SK-N-SH treated with all-trans-retinoic acid at 6 μM for 48 hours (cell line): ENCODE measurements around the gene TEX35.
A peak's percentile ranks its signal among the peaks of the same experiment; 100 is the strongest.

Experiments used
- ATAC-seq: fragments of 200-7000 bp; cut with Tn5 transposase; 3 replicates; pipeline ENCODE4 v1.9.1; 2020; ENCODE audit warnings: mild to moderate bottlenecking, moderate library complexity
- ARNTL ChIP-seq: fragments of 450-650 bp; formaldehyde crosslinking; IDR thresholded peaks from 2 replicates; pipeline ENCODE4 v1.5.0; 2020; ENCODE audit warnings: low read depth, mild to moderate bottlenecking, moderate library complexity, borderline replicate concordance
- BACH2 ChIP-seq: fragments of 250-450 bp; sonication (Bioruptor Pico); IDR thresholded peaks from 2 replicates; pipeline ENCODE4 v1.9.0; 2021; ENCODE audit warnings: mild to moderate bottlenecking, borderline replicate concordance
- ESRRG ChIP-seq: fragments of 250-450 bp; sonication (Bioruptor Pico); IDR thresholded peaks from 2 replicates; pipeline ENCODE4 v1.6.1; 2021; ENCODE audit warnings: mild to moderate bottlenecking
- GLIS3 ChIP-seq: fragments of 250-450 bp; sonication (Bioruptor Pico); IDR thresholded peaks from 2 replicates; pipeline ENCODE4 v1.5.0; 2020; ENCODE audit warnings: mild to moderate bottlenecking, moderate library complexity
- ISL1 ChIP-seq: fragments of 250-450 bp; sonication (Bioruptor Pico); IDR thresholded peaks from 2 replicates; pipeline ENCODE4 v2.1.2; 2022; ENCODE audit warnings: mild to moderate bottlenecking, moderate library complexity
- OSR1 ChIP-seq: fragments of 250-450 bp; sonication (Bioruptor Pico); IDR thresholded peaks from 2 replicates; pipeline ENCODE4 v1.8.0; 2022; ENCODE audit warnings: moderate library complexity, mild to moderate bottlenecking, inconsistent platforms
- PPARA ChIP-seq: fragments of 250-450 bp; sonication (Bioruptor Pico); IDR thresholded peaks from 2 replicates; pipeline ENCODE4 v1.5.0; 2020; ENCODE audit warnings: mild to moderate bottlenecking, borderline replicate concordance
- RARB ChIP-seq: fragments of 250-450 bp; sonication (Bioruptor Pico); IDR thresholded peaks from 2 replicates; pipeline ENCODE4 v1.8.0; 2021; ENCODE audit warnings: mild to moderate bottlenecking, moderate library complexity
- SNAI2 ChIP-seq: fragments of 250-450 bp; sonication (Bioruptor Pico); IDR thresholded peaks from 2 replicates; pipeline ENCODE4 v1.5.0; 2020; ENCODE audit warnings: mild to moderate bottlenecking, moderate library complexity
- TCF4 ChIP-seq: fragments of 250-450 bp; sonication (Bioruptor Pico); IDR thresholded peaks from 2 replicates; pipeline ENCODE4 v1.8.0; 2021; ENCODE audit warnings: mild to moderate bottlenecking, moderate library complexity, borderline replicate concordance
- ZC3H10 ChIP-seq: fragments of 250-450 bp; sonication (Bioruptor Pico); IDR thresholded peaks from 2 replicates; pipeline ENCODE4 v1.5.1; 2021; ENCODE audit warnings: mild to moderate bottlenecking, moderate library complexity
- ZFP3 ChIP-seq: fragments of 250-450 bp; sonication (Bioruptor Pico); IDR thresholded peaks from 2 replicates; pipeline ENCODE4 v1.5.0; 2020; ENCODE audit warnings: mild to moderate bottlenecking, moderate library complexity
- ZFP30 ChIP-seq: fragments of 450-650 bp; formaldehyde crosslinking; IDR thresholded peaks from 2 replicates; pipeline ENCODE4 v1.5.0; 2022; ENCODE audit warnings: mild to moderate bottlenecking, moderate library complexity
- ZNF565 ChIP-seq: fragments of 450-650 bp; formaldehyde crosslinking; conservative IDR thresholded peaks from 2 replicates; pipeline ENCODE4 v1.5.0; 2020; ENCODE audit warnings: low read depth, mild to moderate bottlenecking, moderate library complexity
- ZNF70 ChIP-seq: fragments of 450-650 bp; formaldehyde crosslinking; IDR thresholded peaks from 2 replicates; pipeline ENCODE4 v1.5.0; 2020; ENCODE audit warnings: mild to moderate bottlenecking, moderate library complexity
- ZNF8 ChIP-seq: fragments of 450-650 bp; formaldehyde crosslinking; IDR thresholded peaks from 2 replicates; pipeline ENCODE4 v1.5.0; 2020; ENCODE audit warnings: mild to moderate bottlenecking, moderate library complexity
- TF ChIP-seq, protein P1 (sequence below): fragments of 250-450 bp; sonication (Bioruptor Pico); IDR thresholded peaks from 2 replicates; pipeline ENCODE4 v1.8.0; 2021; ENCODE audit warnings: low read depth, mild to moderate bottlenecking, moderate library complexity, borderline replicate concordance
- TF ChIP-seq, protein P2 (sequence below): fragments of 250-450 bp; sonication (Bioruptor Pico); IDR thresholded peaks from 2 replicates; pipeline ENCODE4 v1.5.0; 2020; ENCODE audit warnings: mild to moderate bottlenecking, moderate library complexity
- TF ChIP-seq, protein P3 (sequence below): fragments of 250-450 bp; sonication (Bioruptor Pico); IDR thresholded peaks from 2 replicates; pipeline ENCODE4 v1.5.1; 2021; ENCODE audit warnings: mild to moderate bottlenecking, moderate library complexity
- TF ChIP-seq, protein P4 (sequence below): fragments of 250-450 bp; sonication (Bioruptor Pico); IDR thresholded peaks from 2 replicates; pipeline ENCODE4 v1.5.1; 2020; ENCODE audit warnings: low read depth, mild to moderate bottlenecking, moderate library complexity

Gene TEX35

DNA sequence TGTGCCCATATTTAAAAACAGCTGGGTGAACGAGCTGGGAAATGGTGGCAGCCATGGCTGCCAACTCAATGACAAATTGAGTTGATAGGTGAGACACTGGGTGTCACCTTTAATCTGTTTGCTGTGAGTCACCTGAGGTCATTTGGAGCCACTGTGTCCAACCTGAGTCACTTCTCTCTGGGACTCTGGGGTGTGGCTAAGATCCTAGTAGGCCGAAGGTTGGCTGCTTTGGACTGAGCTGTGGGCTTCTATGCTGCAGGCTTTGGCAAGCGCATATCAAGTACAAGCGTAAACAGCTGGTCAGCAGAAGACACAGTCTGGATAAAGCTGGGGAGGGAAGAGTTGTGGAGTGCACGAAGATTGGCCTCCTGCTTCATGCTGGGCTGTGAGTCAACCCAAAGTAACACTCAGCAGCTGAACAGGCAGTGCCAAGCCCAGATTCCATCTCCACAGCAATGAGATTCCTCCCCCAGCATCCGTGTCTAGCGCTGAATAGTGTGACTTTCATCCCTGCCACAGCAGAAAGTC is 24.0 kb downstream of the TEX35 start:
- ATAC-seq = peak; percentile 74
- no peak for TF ChIP-seq ARNTL (CRISPR knock-in tag)
- no peak for TF ChIP-seq OSR1 (CRISPR knock-in tag)
- TF ChIP-seq ZC3H10 (CRISPR knock-in tag) = no peak
- TF ChIP-seq ZNF8 (CRISPR knock-in tag) = no peak
- TF ChIP-seq, protein P1, sequence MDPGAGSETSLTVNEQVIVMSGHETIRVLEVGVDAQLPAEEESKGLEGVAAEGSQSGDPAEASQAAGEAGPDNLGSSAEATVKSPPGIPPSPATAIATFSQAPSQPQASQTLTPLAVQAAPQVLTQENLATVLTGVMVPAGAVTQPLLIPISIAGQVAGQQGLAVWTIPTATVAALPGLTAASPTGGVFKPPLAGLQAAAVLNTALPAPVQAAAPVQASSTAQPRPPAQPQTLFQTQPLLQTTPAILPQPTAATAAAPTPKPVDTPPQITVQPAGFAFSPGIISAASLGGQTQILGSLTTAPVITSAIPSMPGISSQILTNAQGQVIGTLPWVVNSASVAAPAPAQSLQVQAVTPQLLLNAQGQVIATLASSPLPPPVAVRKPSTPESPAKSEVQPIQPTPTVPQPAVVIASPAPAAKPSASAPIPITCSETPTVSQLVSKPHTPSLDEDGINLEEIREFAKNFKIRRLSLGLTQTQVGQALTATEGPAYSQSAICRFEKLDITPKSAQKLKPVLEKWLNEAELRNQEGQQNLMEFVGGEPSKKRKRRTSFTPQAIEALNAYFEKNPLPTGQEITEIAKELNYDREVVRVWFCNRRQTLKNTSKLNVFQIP (CRISPR knock-in tag) = no peak
- TF ChIP-seq SNAI2 (CRISPR knock-in tag) = no peak
- no peak for TF ChIP-seq BACH2 (CRISPR knock-in tag)
- TF ChIP-seq, all 23 proteins: peak for 0

DNA sequence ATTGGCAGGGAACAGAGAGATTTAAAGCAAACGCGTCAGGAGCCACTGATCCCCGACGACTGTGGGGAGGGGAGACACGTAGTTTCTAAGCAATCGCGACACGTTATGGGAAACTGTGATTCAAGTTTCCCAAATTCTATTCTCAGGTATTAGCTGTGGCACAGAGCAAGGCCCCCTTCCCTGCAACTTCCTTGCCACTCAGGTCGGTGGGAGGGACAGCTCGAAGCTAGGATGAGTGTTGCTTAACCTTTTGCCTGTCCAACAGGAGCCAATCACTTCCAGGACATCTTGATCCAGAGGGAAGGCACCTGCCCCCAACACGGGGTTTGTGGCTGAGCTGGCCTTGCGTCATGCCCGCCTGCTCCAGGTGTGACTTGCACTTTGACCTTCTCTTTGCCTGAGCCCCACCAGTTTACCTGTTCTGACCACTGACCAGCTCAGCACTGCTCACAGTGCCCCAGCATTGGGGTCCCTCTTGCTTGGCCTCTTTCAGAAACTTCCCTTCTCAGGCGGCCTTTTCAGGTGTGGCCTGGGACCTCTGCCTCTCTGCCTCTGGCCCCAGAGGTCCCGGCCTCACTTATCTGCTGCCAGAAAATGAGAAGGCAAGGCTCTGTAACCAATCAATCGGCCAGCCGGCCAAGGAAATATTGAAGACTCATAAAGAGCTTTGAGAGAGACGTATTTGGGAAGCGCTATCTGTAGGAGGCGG is 24.6 kb downstream of the TEX35 start:
- TF ChIP-seq ZNF565 (no peak), RARB (CRISPR knock-in tag) (no peak), ZFP30 (CRISPR knock-in tag) (no peak), TCF4 (no peak), ZC3H10 (CRISPR knock-in tag) (no peak), ZFP3 (CRISPR knock-in tag) (no peak), ISL1 (CRISPR knock-in tag) (no peak), PPARA (no peak), ZNF70 (CRISPR knock-in tag) (no peak), GLIS3 (no peak), ESRRG (CRISPR knock-in tag) (no peak), ARNTL (CRISPR knock-in tag) (no peak), SNAI2 (CRISPR knock-in tag) (no peak), BACH2 (CRISPR knock-in tag) (no peak)
- TF ChIP-seq, protein P1 (CRISPR knock-in tag) = no peak
- TF ChIP-seq, protein P2, sequence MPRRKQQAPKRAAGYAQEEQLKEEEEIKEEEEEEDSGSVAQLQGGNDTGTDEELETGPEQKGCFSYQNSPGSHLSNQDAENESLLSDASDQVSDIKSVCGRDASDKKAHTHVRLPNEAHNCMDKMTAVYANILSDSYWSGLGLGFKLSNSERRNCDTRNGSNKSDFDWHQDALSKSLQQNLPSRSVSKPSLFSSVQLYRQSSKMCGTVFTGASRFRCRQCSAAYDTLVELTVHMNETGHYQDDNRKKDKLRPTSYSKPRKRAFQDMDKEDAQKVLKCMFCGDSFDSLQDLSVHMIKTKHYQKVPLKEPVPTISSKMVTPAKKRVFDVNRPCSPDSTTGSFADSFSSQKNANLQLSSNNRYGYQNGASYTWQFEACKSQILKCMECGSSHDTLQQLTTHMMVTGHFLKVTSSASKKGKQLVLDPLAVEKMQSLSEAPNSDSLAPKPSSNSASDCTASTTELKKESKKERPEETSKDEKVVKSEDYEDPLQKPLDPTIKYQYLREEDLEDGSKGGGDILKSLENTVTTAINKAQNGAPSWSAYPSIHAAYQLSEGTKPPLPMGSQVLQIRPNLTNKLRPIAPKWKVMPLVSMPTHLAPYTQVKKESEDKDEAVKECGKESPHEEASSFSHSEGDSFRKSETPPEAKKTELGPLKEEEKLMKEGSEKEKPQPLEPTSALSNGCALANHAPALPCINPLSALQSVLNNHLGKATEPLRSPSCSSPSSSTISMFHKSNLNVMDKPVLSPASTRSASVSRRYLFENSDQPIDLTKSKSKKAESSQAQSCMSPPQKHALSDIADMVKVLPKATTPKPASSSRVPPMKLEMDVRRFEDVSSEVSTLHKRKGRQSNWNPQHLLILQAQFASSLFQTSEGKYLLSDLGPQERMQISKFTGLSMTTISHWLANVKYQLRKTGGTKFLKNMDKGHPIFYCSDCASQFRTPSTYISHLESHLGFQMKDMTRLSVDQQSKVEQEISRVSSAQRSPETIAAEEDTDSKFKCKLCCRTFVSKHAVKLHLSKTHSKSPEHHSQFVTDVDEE (CRISPR knock-in tag) = no peak
- TF ChIP-seq, protein P3, sequence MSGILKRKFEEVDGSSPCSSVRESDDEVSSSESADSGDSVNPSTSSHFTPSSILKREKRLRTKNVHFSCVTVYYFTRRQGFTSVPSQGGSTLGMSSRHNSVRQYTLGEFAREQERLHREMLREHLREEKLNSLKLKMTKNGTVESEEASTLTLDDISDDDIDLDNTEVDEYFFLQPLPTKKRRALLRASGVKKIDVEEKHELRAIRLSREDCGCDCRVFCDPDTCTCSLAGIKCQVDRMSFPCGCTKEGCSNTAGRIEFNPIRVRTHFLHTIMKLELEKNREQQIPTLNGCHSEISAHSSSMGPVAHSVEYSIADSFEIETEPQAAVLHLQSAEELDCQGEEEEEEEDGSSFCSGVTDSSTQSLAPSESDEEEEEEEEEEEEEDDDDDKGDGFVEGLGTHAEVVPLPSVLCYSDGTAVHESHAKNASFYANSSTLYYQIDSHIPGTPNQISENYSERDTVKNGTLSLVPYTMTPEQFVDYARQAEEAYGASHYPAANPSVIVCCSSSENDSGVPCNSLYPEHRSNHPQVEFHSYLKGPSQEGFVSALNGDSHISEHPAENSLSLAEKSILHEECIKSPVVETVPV (CRISPR knock-in tag) = no peak
- TF ChIP-seq, protein P4, sequence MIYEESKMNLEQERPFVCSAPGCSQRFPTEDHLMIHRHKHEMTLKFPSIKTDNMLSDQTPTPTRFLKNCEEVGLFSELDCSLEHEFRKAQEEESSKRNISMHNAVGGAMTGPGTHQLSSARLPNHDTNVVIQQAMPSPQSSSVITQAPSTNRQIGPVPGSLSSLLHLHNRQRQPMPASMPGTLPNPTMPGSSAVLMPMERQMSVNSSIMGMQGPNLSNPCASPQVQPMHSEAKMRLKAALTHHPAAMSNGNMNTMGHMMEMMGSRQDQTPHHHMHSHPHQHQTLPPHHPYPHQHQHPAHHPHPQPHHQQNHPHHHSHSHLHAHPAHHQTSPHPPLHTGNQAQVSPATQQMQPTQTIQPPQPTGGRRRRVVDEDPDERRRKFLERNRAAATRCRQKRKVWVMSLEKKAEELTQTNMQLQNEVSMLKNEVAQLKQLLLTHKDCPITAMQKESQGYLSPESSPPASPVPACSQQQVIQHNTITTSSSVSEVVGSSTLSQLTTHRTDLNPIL = no peak
- TF ChIP-seq, all 23 proteins: peak for 0
- ATAC-seq = no peak

DNA sequence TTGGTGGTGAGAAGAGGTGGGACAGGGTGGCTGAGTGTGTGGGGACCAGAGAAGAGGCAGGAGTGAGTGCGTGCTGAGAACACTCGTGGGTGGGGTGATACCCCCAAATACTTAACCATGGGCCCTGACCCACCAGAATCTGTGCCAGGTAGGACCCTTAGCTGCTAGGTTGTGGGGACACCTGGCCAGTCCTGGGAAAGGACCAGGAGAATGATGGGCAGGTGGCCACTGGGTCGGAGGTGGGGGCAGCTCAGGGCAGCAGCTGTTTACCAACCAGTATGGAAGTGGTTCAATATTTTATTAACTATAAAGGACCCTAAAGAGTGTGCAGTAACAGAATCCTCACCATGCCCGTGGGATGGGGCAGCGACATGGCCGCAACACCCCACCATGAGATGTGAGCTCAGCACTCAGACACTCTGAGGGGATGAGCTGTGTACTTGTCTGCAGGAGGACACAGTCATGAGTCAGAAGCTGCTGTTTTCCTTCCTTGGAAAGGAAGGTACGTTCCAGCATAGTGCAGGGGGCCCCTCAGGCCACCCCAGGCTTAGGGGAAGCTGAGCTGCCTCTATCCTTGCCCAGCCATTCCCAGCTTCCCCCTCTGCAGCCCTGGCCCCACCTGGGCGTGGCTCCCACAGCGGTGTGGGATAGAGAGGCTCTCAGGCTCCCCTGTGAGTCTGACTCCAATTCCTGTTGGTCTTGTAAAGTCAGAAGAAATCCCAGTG is 25.4 kb downstream of the TEX35 start:
- ATAC-seq = peak; percentile 13; the same call in 2 of the 3 replicates
- TF ChIP-seq, protein P1 (CRISPR knock-in tag) = no peak
- TF ChIP-seq ISL1 (CRISPR knock-in tag) (no peak), GLIS3 (no peak)
- TF ChIP-seq, protein P2 (CRISPR knock-in tag) = no peak
